Sigmoid colon (tissue), 7 donors: ENCODE results near the gene THSD7B. TPM values are rescaled to one million over a fixed set of nuclear protein-coding genes. Genes with fewer than 3 reads are reported as not detected.

ENCODE experiments used
- DNase-seq: peaks from one replicate; pipeline ENCODE4 v3.0.0-alpha.2; 2019
- H3K27ac ChIP-seq, 4 donors: fragments of 200-600 bp; sonication (generic); one replicate each; pipeline ENCODE4 v1.5.1; 2016 to 2019; ENCODE audit warnings: mild to moderate bottlenecking in 1 of 4
- H3K27me3 ChIP-seq, 3 donors: fragments of 200-600 bp; sonication (generic); one replicate each; pipeline ENCODE4 v1.5.1; 2019; ENCODE audit warnings: mild to moderate bottlenecking in 1 of 3
- H3K36me3 ChIP-seq, 4 donors: fragments of 200-600 bp; sonication (generic); one replicate each; pipeline ENCODE4 v1.5.1; 2016 to 2019
- H3K4me1 ChIP-seq, 4 donors: fragments of 200-600 bp; sonication (generic); one replicate each; pipeline ENCODE4 v1.5.1; 2017 to 2019
- H3K4me3 ChIP-seq, 4 donors: fragments of 200-600 bp; sonication (generic); one replicate each; pipeline ENCODE4 v1.5.1; 2017 to 2019; ENCODE audit warnings: mild to moderate bottlenecking in 2 of 4, moderate library complexity in 1 of 4
- H3K9me3 ChIP-seq, 4 donors: fragments of 200-600 bp in 3 of 4; sonication (generic) in 3 of 4; one replicate each; pipeline versions ENCODE4 v1.5.1 to v1.6.1; 2013 to 2019
- CTCF ChIP-seq, 4 experiments: fragments of 450-650 bp in 3 of 4; fragments of 200-600 bp in 1 of 4; IDR thresholded peaks; one replicate each; pipeline ENCODE4 v1.5.1; 2016 to 2019; ENCODE audit warnings: antibody characterized with exemption in 4 of 4, mild to moderate bottlenecking in 3 of 4, moderate library complexity in 2 of 4
- EP300 ChIP-seq, 4 donors: sonication (generic); formaldehyde crosslinking; IDR thresholded peaks; one replicate each; pipeline ENCODE4 v1.6.1; 2017; ENCODE audit warnings: antibody characterized with exemption in 4 of 4
- POLR2A ChIP-seq, 2 donors: fragments of 450-650 bp; IDR thresholded peaks; one replicate each; pipeline ENCODE4 v1.6.1; 2016; ENCODE audit warnings: antibody characterized with exemption in 2 of 2, mild to moderate bottlenecking in 2 of 2, moderate library complexity in 2 of 2
- POLR2AphosphoS5 ChIP-seq, 4 donors: sonication (generic); formaldehyde crosslinking; IDR thresholded peaks; one replicate each; pipeline ENCODE4 v1.6.1; 2017; ENCODE audit warnings: antibody characterized with exemption in 4 of 4
- WGBS, 2 donors: extraction: QIAGEN DNeasy Blood & Tissue Kit; methylation state at CpG; one replicate each; pipeline ENCODE4 v1.1.7; 2013; 5-methylcytosine and 5-hydroxymethylcytosine counted together
- intact Hi-C: fragments of 100-400 bp; cut with DNase I; formaldehyde crosslinking; loops from one replicate; pipeline ENCODE4 v1.15.1; 2023
- polyA plus RNA-seq, 3 donors: library from polyadenylated mRNA; stranded (reverse); fragments of 200-250 nt; gene quantifications; one replicate each; pipeline ENCODE4 v1.2.3, GENCODE V29; 2013
- total RNA-seq, 4 donors: library from RNA; depleted of rRNA; stranded (reverse); fragments of >200 nt; gene quantifications; one replicate each; pipeline ENCODE4 v1.1.0, GENCODE V29; 2016
- donor health status: healthy with polysubstance abuse.
- donor health status: Bipolar disorder and iron deficiency.
- donor health status: healthy.

Gene THSD7B
- total and polyA plus RNA-seq, 7 donors = 0.16 to 0.83 (median 0.27) TPM; not detected in 2

GRCh38 chr2:136863874-136864273, 98.5 kb downstream of the THSD7B start:
- no peak overlapping the region for H3K27ac ChIP-seq
- TF ChIP-seq EP300 (IDR thresholded peaks at IDR 0.05) (no peak), POLR2AphosphoS5 (IDR thresholded peaks at IDR 0.05) (no peak), CTCF (IDR thresholded peaks at IDR 0.05) (no peak), POLR2A (IDR thresholded peaks at IDR 0.05) (no peak)
- DNase-seq = no peak
- 31 to 56% methylated on average over 4 of the region's 4 CpGs for WGBS, 2 donors
- H3K4me3 ChIP-seq = no peak overlapping the region
- no peaks in the 10 kb centered on the region for H3K27me3 ChIP-seq
- no peaks in the 10 kb centered on the region for H3K4me1 ChIP-seq
- no peaks in the 10 kb centered on the region for H3K9me3 ChIP-seq
- intact Hi-C loops = no loop called here
- no peaks in the 10 kb centered on the region for H3K36me3 ChIP-seq

- WGBS, 2 donors = 92 to 98% methylated on average over 1 of the region's 1 CpG
- TF ChIP-seq CTCF (IDR thresholded peaks at IDR 0.05) = no peak
- no peak for TF ChIP-seq POLR2A (IDR thresholded peaks at IDR 0.05)
- no peak for TF ChIP-seq POLR2AphosphoS5 (IDR thresholded peaks at IDR 0.05)
- TF ChIP-seq EP300 (IDR thresholded peaks at IDR 0.05) = no peak
- no peak overlapping the region for H3K27ac ChIP-seq
- H3K4me1 ChIP-seq = no peaks in the 10 kb centered on the region
- H3K36me3 ChIP-seq = no peaks in the 10 kb centered on the region
- H3K9me3 ChIP-seq = no peaks in the 10 kb centered on the region
- no peak for DNase-seq
- no peak overlapping the region for H3K4me3 ChIP-seq
- intact Hi-C loops = no loop called here
- no peaks in the 10 kb centered on the region for H3K27me3 ChIP-seq
Observed at GRCh38 chr2:136871424-136871823, 106.1 kb downstream of the THSD7B start.

- H3K27me3 ChIP-seq = no peaks in the 10 kb centered on the region
- TF ChIP-seq CTCF (IDR thresholded peaks at IDR 0.05) (no peak), POLR2AphosphoS5 (IDR thresholded peaks at IDR 0.05) (no peak), EP300 (IDR thresholded peaks at IDR 0.05) (no peak), POLR2A (IDR thresholded peaks at IDR 0.05) (no peak)
- WGBS, 2 donors = 54 to 63% methylated on average over 6 of the region's 6 CpGs
- no peaks in the 10 kb centered on the region for H3K9me3 ChIP-seq
- H3K27ac ChIP-seq = no peak overlapping the region
- DNase-seq = no peak
- no peak overlapping the region for H3K4me3 ChIP-seq
- intact Hi-C loops = no loop called here
- H3K4me1 ChIP-seq = no peaks in the 10 kb centered on the region
- no peaks in the 10 kb centered on the region for H3K36me3 ChIP-seq
Observed at GRCh38 chr2:136874258-136874657, 108.9 kb downstream of the THSD7B start.

GRCh38 chr2:136891100-136891499, 125.8 kb downstream of the THSD7B start:
- no peaks in the 10 kb centered on the region for H3K27me3 ChIP-seq
- H3K36me3 ChIP-seq = no peaks in the 10 kb centered on the region
- WGBS, 2 donors = 92 to 94% methylated on average over 1 of the region's 1 CpG
- H3K9me3 ChIP-seq = no peaks in the 10 kb centered on the region
- no peak for DNase-seq
- TF ChIP-seq EP300 (IDR thresholded peaks at IDR 0.05) = no peak
- intact Hi-C loops = no loop called here
- no peak overlapping the region for H3K27ac ChIP-seq
- H3K4me3 ChIP-seq = no peak overlapping the region
- H3K4me1 ChIP-seq = no peaks in the 10 kb centered on the region

GRCh38 chr2:136894007-136894634, 128.8 kb downstream of the THSD7B start:
- no peaks in the 10 kb centered on the region for H3K36me3 ChIP-seq
- no peaks in the 10 kb centered on the region for H3K9me3 ChIP-seq
- H3K4me3 ChIP-seq = no peak overlapping the region
- no peaks in the 10 kb centered on the region for H3K27me3 ChIP-seq
- TF ChIP-seq EP300 (IDR thresholded peaks at IDR 0.05) (no peak), CTCF (IDR thresholded peaks at IDR 0.05) (no peak)
- DNase-seq = no peak
- 74 to 83% methylated on average over 2 of the region's 2 CpGs for WGBS, 2 donors
- H3K4me1 ChIP-seq = no peaks in the 10 kb centered on the region
- H3K27ac ChIP-seq = no peak overlapping the region
- intact Hi-C loops = no loop called here
